DMS53 treated with DMSO at 0.1 percent for 48 hours (cell line): ENCODE results near the gene WT1.
"Not testable (repeated sequence)": the region's sequence is repeated elsewhere in the genome, so short reads cannot be mapped to it uniquely, and the experiment has no call there.

Experiments used
- DNase-seq: peaks from one replicate; lab custom pipeline; 2025; ENCODE audit not compliant: unreplicated experiment; lab: John Stamatoyannopoulos, UW

The WT1 gene

DNA sequence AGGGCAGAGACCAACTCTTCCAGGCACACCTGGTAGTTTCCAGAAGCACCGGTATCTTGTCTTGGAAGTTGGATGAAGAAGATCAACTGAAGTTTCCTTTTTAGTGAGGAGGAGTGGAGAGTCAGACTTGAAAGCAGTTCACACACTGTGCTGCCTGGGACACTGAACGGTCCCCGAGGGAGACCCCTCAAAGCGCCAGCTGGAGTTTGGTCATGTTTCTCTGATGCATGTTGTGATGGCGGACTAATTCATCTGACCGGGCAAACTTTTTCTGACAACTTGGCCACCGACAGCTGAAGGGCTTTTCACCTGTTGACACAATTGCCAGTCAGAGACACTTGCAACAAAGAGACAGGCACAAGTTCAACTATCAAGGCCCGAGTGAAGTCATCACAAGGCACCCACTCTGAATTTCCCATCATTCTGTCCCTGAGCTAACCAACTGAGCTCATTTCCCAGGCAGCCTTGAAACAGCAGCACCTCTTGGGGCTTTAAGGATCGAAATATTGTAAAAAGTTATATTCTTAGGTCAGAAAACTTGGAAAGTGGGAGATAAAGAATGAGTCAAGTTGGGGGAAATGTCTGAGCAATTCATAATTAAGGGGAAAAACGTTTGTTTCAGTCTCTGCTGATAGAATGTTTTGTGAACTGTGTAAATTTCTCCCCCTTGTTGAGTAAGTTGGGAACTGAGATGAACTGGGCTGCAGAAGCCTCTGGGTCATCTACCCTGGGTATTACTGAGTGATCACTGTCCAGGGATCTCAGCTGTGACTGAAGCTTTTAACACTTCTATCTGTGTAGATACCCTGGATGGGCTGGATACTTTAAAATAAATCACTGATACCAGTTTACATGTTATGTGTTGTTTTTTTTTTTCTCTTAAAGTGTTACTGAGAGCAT lies 46.2 kb downstream of the WT1 start:
- no peak for DNase-seq

DNA sequence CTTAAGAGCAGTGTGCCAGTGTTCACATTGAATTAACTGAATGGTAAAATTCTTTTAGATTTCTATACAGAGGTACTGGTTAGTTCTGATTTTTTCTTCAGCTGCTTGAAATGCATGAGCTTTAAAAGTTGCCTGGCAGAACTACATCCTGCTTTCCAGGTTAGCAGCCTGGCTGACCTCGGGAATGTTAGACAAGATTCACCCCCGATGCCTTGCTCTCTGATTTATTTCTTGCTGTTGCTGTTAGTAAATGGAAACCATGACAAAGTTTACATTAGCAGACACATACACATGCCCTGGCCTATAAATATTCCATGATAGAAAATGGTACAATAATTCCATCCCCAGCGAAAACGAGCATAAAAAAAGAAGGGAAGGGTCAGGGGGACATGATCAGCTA lies 47.0 kb downstream of the WT1 start:
- no peak for DNase-seq

DNA sequence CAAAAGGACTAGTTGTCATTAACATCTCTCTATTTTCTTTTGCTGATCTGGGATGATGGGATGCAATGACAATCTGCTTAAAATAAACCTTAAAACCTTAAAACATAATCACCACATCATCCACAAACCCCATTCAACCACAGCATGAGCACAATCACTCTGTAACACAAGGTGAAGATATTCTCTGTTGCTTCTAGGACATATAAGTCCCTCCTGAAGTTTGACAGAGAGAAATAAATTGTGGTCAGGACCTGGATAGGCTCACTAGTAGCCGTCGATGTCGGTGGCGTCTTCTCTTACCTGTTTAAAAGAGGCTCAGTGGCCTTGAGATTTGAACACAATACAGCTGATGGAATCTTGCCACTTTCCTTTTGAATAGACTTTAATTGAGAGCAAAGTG lies 47.9 kb downstream of the WT1 start:
- no peak for DNase-seq

DNA sequence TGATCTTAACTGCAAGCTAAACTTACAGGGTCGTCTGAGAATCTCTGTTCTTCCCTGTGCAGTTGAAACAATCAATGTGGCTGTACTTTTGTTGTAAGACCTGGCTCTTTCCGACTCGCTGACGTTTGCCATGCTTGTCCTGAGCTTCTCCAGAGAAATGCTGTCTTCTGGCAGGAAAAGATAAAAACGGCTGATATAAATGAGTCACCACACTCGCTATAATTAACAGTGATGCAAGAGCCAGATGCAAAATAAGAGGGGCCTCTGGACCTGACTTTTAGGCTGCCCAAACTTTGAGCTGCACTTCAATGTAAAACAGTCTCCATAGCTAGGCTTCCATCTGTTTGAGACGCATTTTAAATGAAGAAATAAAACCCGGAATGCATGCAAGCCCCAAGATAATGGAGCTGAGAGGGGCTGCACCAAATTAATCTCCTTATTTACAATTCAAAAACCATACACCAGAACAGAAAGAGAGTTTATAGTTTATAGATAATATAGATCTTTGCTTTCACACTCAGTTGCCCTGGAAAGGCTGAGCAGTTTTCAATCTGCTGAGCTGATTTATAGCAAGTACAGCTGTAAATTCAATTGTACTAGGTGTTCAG lies 48.5 kb downstream of the WT1 start:
- DNase-seq = no peak

DNA sequence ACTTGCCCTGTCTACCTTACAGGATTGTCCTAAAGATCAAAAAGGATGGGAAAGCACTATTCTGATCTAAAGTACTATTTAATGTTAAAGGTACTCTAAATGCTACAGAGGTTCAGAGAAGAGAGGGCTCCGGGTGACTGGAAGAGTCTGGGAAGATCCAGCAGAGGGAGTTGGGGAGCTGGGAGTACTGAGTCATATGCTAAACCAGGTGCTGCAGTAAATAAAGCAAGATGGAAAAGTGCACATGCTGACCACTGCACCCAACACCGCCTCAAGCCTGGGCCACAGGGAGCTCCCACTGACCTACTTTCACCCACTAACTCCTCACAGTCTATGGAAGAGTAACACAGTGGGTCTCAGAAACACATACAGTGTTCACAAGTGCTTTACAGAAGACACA lies 49.3 kb downstream of the WT1 start:
- no peak for DNase-seq

DNA sequence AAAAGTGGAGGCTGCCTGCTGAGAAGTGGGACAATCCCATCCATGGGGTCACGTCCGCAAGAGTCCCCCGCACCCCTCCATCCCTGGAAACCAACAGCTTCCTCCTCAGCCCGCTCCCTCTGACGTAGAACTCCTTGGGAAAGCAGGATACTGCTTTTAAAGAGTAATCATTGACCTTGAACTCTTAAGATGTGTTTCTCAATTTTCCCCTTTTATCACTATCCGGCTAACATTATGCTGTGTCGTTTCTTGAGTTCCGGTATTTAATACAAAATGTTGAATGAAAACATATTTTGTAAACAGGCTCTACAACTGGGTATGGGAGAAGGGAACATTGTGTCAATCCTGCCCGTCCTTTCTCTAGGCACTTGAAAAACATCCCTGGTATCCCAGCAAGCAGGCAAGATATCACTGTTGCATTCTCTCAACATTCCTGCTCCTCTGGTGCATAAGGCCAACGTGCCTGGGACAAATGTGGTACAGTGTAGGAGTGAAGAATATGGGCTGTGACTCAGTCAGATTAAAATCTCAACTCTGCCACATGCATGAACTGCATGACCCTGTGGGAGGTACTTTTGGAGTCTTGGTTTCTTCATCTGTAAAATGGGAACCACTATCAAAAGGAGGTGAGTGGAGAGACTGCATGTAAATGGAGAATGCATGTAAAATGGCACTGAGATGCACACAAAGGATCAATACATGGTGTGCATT lies 52.8 kb downstream of the WT1 start:
- no peak for DNase-seq

DNA sequence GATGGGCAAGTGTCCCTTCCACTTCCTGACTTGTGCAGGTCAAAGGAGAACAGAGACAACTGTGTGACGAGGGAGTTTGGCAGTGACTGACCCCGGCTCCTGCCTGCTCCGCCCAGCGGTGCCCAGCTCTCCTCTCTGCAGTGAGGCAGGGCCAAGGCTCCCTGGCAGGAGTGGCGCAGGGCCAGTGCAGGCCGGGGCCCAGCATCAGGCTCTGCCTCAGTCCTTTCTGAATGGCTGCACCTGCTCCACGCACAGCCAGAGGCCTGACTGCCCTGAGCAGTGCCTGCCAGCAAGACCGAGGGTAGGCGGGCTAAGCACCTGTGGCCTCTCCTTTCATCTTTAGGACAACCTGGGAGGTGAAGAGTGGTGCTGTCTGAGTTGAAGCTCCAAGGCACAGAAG lies 54.2 kb downstream of the WT1 start:
- DNase-seq = no peak

DNA sequence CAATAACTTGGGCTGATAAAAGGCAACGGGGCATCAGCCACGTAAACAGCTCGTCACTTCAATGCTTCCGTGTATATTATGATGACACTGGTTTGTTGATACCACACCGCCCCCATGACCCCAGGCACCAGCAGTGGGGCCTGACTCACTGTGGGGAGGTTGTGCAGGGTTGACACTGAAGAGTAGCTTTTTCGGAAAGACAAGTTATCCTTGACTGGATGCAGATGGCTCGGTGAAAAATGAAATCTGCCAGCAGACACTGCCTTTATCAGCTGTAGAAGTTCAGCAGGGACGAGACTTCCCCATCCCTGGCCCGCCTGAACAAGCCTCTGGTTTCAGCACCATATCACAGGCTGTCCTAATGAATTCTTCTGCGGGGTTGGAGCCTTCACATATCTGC lies 55.6 kb downstream of the WT1 start:
- DNase-seq = no peak

DNA sequence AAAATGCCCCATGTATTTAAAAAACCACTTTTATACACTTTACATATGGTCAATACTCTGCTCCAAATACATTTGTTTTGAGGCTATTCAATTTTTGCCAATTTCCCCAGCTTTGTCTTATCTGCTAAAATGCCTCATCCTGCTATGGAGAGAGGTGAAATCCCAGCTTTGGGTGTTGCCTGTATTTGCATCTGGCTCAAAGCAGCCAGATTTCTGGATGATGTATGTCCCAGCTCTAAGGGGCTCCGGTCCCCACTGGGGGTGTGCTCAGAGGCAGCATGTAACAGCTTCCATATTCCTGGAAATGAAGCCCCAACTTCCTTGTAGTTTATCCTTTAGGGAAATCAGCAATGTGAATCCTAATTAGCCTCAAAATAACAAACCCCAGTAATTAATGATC lies 59.5 kb downstream of the WT1 start:
- no peak for DNase-seq

DNA sequence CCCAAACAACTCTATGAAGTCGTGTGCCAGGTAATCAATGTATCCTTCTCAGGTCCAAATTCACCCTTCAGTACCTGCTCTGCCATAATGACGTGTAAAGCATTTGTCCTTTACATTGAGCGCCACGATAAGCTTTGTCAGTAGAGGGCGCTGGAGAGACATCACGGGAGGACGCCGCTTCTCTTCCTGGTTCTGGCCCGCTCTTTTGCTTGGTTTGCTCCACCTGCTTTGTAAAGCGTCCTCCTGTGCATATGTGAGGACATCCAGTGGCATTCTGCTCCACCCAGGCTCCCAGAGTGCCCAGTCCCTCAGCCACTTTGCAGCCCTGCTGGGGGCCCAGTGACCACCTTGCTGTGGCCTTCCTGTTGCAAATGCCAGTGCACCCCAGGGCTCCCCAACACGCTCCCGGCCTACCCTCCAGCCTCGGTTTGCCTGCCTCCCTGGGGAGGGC lies 61.1 kb downstream of the WT1 start:
- DNase-seq = peak; percentile 36

DNA sequence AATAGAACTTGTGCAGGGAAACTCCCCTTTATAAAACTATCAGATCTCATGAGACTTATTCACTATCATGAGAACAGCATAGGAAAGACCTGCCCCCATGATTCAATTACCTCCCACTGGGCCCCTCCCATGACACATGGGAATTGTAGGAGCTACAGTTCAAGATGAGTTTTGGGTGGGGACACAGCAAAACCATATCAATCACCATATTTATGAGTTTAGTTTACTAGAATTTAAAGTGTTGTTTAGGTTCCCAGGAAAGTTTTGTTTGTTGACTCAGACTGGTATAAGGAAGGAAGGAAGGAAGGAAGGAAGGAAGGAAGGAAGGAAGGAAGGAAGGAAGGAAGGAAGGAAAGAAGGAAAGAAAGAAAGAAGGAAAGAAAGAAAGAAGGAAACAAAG lies 65.4 kb downstream of the WT1 start:
- DNase-seq = not testable (repeated sequence)

DNA sequence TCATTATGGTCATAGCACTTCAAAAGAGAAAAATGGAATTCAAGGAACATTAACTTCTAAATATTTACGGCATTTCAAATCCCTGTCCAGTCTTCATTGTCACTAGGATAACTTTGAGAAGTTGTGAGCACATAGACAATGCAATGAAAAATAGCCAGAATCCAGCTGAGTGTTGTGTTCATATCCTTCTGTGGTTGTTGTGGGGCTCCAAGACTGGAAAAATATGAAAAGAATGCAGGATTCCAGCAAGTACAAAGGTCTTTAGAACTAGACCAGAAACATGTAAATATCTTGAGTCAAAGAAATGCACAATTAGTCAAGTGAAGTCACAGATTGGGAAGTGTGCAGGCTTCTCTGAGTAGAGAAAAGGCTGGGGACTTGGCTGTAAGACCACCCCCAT lies 68.7 kb downstream of the WT1 start:
- DNase-seq = no peak

DNA sequence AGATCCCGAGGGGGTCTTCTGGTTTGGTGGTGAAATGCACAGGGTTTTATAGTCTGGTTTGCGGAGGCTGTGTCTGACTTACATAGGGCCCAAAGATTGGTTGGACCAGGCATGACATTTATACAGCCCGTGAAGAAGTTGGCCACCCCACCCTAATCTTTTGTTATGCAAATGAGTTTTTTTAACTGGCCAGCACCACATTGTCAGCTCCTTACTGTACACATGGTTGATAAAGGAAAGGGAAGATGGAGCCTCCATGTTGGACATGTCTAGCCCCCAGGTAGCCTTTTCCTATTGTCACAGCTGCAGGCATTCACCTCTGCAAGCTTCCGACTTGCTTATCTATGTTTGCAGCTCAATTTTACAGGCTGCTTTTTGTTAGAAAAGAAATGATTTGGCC lies 70.1 kb downstream of the WT1 start:
- no peak for DNase-seq

DNA sequence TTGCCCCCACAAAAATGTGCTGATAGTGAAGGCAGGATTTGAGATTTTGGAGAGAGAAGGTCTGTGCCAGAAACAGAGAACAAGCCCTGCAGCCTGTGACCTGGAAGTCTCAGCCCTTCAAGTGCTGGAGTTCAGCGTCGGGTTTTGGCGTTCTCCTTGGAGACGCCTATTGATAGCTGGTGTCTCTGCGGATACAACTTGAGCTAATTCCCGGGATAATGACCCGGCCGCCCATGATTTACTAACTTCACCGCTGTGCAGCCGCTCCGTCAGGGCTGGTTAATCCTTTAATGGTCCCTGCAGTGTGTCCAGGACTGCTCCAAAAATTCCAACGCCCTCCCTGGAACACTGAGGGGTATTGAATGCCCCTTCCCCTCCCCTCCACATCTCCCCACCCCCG lies 76.6 kb downstream of the WT1 start:
- no peak for DNase-seq

DNA sequence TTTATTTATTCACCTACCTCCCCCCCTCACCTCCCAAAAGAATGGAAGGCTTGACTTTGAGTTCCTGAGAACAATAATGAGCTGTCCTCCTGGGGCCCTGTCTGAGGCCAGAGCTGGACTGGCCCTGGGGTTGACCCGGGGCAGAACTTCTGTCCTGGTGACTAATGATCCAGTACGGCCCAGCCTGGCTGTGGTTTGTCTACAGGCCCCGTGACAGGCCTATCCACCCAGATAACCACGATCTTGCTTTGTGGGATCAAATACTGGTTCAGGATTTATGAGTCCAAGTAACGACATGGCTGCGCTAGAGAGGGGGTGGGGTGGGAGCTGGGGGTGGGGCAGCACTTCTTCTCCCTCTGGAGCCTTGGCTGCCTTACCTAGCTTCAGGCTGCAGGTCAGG lies 81.5 kb downstream of the WT1 start:
- no peak for DNase-seq

DNA sequence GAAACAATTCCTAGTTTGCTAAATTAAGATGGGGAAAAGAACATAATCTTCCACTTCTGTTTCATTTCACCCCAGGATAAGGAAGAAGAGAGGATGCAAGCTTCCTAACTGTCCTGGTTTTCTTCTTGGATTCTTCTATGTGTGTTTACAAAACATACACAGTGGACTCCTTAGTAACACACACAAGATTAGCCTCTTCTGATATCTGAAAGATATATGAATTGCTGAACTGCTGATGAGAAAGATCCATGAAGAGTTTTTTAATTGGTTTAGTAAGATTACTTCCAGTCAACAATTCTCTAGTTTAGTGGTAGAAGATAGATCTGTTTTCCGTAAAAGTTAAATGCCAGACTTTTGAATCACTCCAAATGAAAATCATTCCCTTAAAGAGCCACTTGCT lies 86.8 kb downstream of the WT1 start:
- DNase-seq = no peak

DNA sequence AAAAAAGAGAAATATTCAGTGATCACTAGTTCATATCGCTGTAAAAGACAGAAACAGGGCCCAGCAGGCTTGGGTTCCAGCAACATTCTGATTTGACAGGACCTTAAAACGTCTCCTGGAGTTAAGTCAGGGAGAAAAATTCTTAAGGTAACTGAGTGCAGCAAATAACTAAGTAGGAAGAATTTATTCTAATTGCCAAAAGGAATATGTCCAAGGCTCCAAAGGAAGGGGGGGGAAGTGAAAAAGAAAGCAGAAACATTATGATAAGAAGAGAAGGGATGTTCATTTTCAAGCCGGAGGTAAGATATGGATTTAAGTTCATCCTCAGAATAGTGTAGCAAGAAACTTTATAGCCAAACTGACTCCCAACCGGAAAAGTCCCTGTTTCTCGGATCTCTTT lies 90.4 kb downstream of the WT1 start:
- no peak for DNase-seq

DNA sequence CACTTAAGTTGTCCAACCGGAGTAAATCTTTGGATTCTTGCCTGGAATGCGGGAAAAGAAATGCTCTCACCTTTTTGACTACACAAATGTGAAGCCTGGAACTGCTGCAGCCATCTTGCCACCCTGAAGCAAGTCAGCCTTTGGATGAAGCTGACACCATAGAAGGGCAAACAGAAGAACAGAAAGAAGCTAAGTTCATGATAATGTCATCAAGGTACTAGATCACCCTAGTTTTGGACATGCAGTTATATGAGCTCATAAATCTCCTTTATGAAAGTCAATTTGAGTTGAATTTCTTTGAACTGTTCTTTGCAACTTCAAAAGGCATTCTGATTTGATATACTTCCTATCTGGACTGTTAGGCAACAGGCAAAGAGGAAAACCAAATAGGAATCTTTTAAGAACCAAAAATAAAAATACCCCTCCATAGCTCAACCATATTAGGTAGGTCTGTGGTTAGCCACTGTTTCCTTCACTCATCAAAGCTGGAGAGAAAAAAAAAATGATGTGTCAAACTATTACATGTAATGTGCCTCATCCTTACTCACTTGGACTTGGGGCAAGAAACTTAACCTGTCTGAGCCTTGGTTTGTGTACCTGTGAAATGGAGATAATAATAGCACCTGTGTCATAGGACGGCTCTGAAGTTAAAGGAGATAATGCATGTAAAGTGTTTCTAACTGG lies 91.9 kb downstream of the WT1 start:
- DNase-seq = no peak

DNA sequence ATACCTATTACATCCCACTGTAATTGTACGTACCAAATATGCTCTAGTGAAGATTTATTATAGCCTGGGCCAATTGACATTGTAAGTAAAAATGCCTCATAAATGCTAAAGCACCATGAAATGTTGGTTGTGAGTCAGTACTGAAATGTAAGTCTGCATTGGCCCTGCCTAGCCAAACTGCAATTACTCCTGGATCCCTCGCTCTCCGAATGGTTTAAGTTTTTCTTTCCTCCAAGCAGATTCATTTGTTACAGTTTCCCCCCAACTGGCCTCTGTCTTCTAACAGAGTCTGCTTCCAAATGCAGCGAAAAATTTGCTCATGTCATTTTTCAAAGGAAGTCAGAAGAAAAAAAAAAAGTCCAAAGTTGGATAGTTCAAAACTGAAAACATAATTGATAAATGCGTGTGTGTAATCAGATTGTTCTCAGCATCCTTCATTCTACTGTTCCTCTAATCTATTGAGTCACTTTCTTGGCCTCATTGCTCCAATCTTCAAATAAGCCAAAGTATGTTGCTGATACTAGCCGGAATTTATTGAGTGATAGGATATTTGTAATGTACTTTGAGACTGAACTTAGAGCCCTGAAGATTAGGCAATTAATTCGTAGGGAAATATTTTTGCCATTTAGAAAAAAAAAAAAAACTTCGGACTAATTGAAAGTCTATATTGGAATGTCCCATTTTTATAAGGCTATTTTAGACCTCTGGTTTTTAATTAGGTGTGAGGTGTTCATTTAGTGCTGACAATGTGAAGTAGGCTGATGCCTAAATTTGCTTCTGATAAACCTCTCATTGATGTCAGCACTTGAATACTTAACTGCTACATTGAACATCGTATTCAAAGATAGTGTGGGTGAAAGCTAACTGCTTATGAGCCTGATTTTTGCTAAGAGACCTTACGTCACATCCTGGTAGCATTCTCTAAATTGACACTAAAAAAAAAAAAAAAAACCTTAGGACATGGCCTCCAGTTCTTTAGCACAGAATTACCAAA lies 93.4 kb downstream of the WT1 start:
- DNase-seq = no peak

DNA sequence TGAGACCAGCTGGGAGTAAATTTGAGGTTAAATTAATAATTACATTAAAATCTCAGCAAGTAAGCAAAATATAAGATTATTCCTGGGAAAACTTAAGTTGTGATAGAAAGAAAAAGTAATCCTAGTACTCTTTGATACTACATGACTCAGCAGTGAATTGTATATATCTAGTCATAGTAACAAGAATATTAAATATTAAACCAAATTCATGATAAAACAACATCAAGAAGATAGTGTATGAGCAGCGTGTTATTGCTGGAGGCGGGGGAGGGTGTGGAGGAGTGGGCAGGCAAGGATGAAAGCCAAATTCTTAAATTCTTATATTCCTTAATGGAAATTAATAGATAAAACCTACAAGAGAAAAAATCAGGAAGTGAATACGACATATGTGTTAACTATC lies 95.2 kb downstream of the WT1 start:
- DNase-seq = no peak
